ENCODE results near the gene HCRTR1. TPM values are rescaled to one million over a fixed set of nuclear protein-coding genes. Genes with fewer than 3 reads are reported as not detected.

The HCRTR1 gene
- total and polyA plus RNA-seq, 8 donors = 0.14 to 0.52 (median 0.19) TPM; not detected in 5

- no peaks in the 10 kb centered on the region for H3K9me3 ChIP-seq
- no peak overlapping the region for H3K4me3 ChIP-seq
- H3K36me3 ChIP-seq = peaks cover 0 to 5% (median 0%) of the 10 kb centered on the region in 3 donors
- no peak for TF ChIP-seq CTCF (IDR thresholded peaks at IDR 0.05)
- WGBS, 2 donors = 72 to 78% methylated on average over 5 of the region's 5 CpGs
- H3K27me3 ChIP-seq = no peaks in the 10 kb centered on the region
- H3K27ac ChIP-seq = no peak overlapping the region
- peaks cover 7 to 14% (median 13%) of the 10 kb centered on the region in 3 donors for H3K4me1 ChIP-seq
- no peak for ATAC-seq
- intact Hi-C loops (cut with DNase I) = no loop called here
- DNase-seq = no peak
- FAIRE-seq = no peak
Measured at GRCh38 chr1:31639543-31639942, 22.1 kb downstream of the HCRTR1 start.

GRCh38 chr1:31640179-31640578 is 22.7 kb downstream of the HCRTR1 start:
- Histone ChIP-seq H3K27ac (no peak overlapping the region), H3K4me1 (peaks cover 7 to 14% (median 13%) of the 10 kb centered on the region in 3 donors), H3K9me3 (no peaks in the 10 kb centered on the region), H3K4me3 (no peak overlapping the region), H3K27me3 (no peaks in the 10 kb centered on the region), H3K36me3 (no peaks in the 10 kb centered on the region)
- intact Hi-C loops (cut with DNase I) = no loop called here
- no peak for TF ChIP-seq CTCF (IDR thresholded peaks at IDR 0.05)
- FAIRE-seq = no peak
- no peak for ATAC-seq
- DNase-seq = no peak

- Histone ChIP-seq H3K36me3 (no peaks in the 10 kb centered on the region), H3K9me3 (no peaks in the 10 kb centered on the region), H3K27me3 (no peaks in the 10 kb centered on the region), H3K27ac (no peak overlapping the region), H3K4me1 (peaks cover 7 to 14% (median 13%) of the 10 kb centered on the region in 3 donors), H3K4me3 (no peak overlapping the region)
- intact Hi-C loops (cut with DNase I) = no loop called here
- TF ChIP-seq CTCF (IDR thresholded peaks at IDR 0.05) = no peak
- no peak for FAIRE-seq
- no peak for DNase-seq
- 80 to 86% methylated on average over 4 of the region's 4 CpGs for WGBS, 2 donors
- no peak for ATAC-seq
Measured at GRCh38 chr1:31640964-31641363, 23.5 kb downstream of the HCRTR1 start.

GRCh38 chr1:31642366-31642765 is 24.9 kb downstream of the HCRTR1 start:
- no peak for TF ChIP-seq CTCF (IDR thresholded peaks at IDR 0.05)
- H3K4me3 ChIP-seq = no peak overlapping the region
- no peak for FAIRE-seq
- WGBS, 2 donors = 88 to 90% methylated on average over 4 of the region's 4 CpGs
- H3K27ac ChIP-seq = no peak overlapping the region
- H3K27me3 ChIP-seq = no peaks in the 10 kb centered on the region
- H3K4me1 ChIP-seq = peaks cover 7 to 14% (median 13%) of the 10 kb centered on the region in 3 donors
- H3K36me3 ChIP-seq = no peaks in the 10 kb centered on the region
- DNase-seq = no peak
- H3K9me3 ChIP-seq = no peaks in the 10 kb centered on the region
- intact Hi-C loops (cut with DNase I) = no loop called here
- ATAC-seq = no peak

- 85 to 90% methylated on average over 3 of the region's 3 CpGs for WGBS, 2 donors
- FAIRE-seq = no peak
- ATAC-seq = no peak
- Histone ChIP-seq H3K4me1 (peaks cover 7 to 14% (median 13%) of the 10 kb centered on the region in 3 donors), H3K27ac (no peak overlapping the region), H3K36me3 (no peaks in the 10 kb centered on the region), H3K9me3 (no peaks in the 10 kb centered on the region), H3K27me3 (no peaks in the 10 kb centered on the region), H3K4me3 (no peak overlapping the region)
- intact Hi-C loops (cut with DNase I) = no loop called here
- TF ChIP-seq CTCF (IDR thresholded peaks at IDR 0.05) = no peak
- no peak for DNase-seq
Measured at GRCh38 chr1:31642897-31643296, 25.4 kb downstream of the HCRTR1 start.

All from pancreas (tissue), 10 donors.